Measurements from ENCODE around the gene KCTD13. TPM values are rescaled to one million over a fixed set of nuclear protein-coding genes. Genes with fewer than 3 reads are reported as not detected.

KCTD13 gene
- total RNA-seq, 2 donors from 2014 or later = 17.7 to 28.8 TPM

GRCh38 chr16:29972992-29973383, 47.0 kb upstream of the KCTD13 start:
- Histone ChIP-seq H3K9me3 (no peaks in the 10 kb centered on the region), H3K4me1 (peaks cover 17% of the 10 kb centered on the region), H3K4me3 (no peak overlapping the region), H3K27me3 (no peaks in the 10 kb centered on the region), H3K36me3 (peaks cover 9% of the 10 kb centered on the region), H3K27ac (peak overlapping the region; percentile 74), H3K9ac (ENCODE audit: low read depth in 2 of 2, low read length in 2 of 2) (no peak overlapping the region)
- no peak for DNase-seq
- intact Hi-C loops (cut with DNase I) = no loop called here
- TF ChIP-seq CTCF (IDR thresholded peaks at IDR 0.05) = no peak

GRCh38 chr16:29972500-29972899, 46.5 kb upstream of the KCTD13 start:
- DNase-seq = no peak
- Histone ChIP-seq H3K27ac (no peak overlapping the region), H3K4me1 (peaks cover 17% of the 10 kb centered on the region), H3K27me3 (no peaks in the 10 kb centered on the region), H3K36me3 (peaks cover 9% of the 10 kb centered on the region), H3K4me3 (no peak overlapping the region), H3K9me3 (no peaks in the 10 kb centered on the region), H3K9ac (ENCODE audit: low read depth in 2 of 2, low read length in 2 of 2) (no peak overlapping the region)
- intact Hi-C loops (cut with DNase I) = no loop called here
- TF ChIP-seq CTCF (IDR thresholded peaks at IDR 0.05) = no peak

- Histone ChIP-seq H3K4me3 (no peak overlapping the region), H3K4me1 (peaks cover 11% of the 10 kb centered on the region), H3K9ac (ENCODE audit: low read depth in 2 of 2, low read length in 2 of 2) (no peak overlapping the region), H3K27ac (no peak overlapping the region), H3K9me3 (no peaks in the 10 kb centered on the region), H3K36me3 (peaks cover 9% of the 10 kb centered on the region), H3K27me3 (no peaks in the 10 kb centered on the region)
- no peak for DNase-seq
- intact Hi-C loops (cut with DNase I) = no loop called here
- no peak for TF ChIP-seq CTCF (IDR thresholded peaks at IDR 0.05)
Measured at GRCh38 chr16:29971304-29971703, 45.3 kb upstream of the KCTD13 start.

- intact Hi-C loops (cut with DNase I) = no loop called here
- Histone ChIP-seq H3K27me3 (no peaks in the 10 kb centered on the region), H3K9ac (ENCODE audit: low read depth in 2 of 2, low read length in 2 of 2) (no peak overlapping the region), H3K4me3 (no peak overlapping the region), H3K4me1 (peaks cover under 1% of the 10 kb centered on the region), H3K9me3 (no peaks in the 10 kb centered on the region), H3K27ac (no peak overlapping the region), H3K36me3 (peaks cover 9% of the 10 kb centered on the region)
- no peak for TF ChIP-seq CTCF (IDR thresholded peaks at IDR 0.05)
- DNase-seq = no peak
Measured at GRCh38 chr16:29968205-29968604, 42.2 kb upstream of the KCTD13 start.

GRCh38 chr16:29963021-29963743, 37.2 kb upstream of the KCTD13 start:
- Histone ChIP-seq H3K9me3 (no peaks in the 10 kb centered on the region), H3K27ac (peak overlapping the region; percentile 98), H3K27me3 (no peaks in the 10 kb centered on the region), H3K4me1 (peaks cover 9% of the 10 kb centered on the region), H3K4me3 (peak overlapping the region; percentile 72), H3K9ac (ENCODE audit: low read depth in 2 of 2, low read length in 2 of 2) (peak overlapping the region; percentile 91 to 97), H3K36me3 (no peaks in the 10 kb centered on the region)
- intact Hi-C loops (cut with DNase I) = no loop called here
- no peak for TF ChIP-seq CTCF (IDR thresholded peaks at IDR 0.05)
- DNase-seq = no peak

Measured in colonic mucosa (tissue), 4 donors.